T-helper 17 cell (primary cell): ENCODE measurements around the gene ZCCHC24. TPM values are rescaled to one million over a fixed set of nuclear protein-coding genes. Genes with fewer than 3 reads are reported as not detected.

Source experiments
- ATAC-seq: fragments of 150-1000 bp; cut with Tn5 transposase; 2 replicates; pipeline ENCODE4 v1.10.0; 2021; ENCODE audit warnings: mild to moderate bottlenecking, moderate library complexity
- DNase-seq, 3 donors: peaks; one replicate each; pipeline versions ENCODE4 v3.0.0 to v3.0.0-alpha.2; 2020 to 2021
- H3K9me3 ChIP-seq: one replicate; pipeline ENCODE4 v1.7.0; 2013; ENCODE audit warnings: low read length, mild to moderate bottlenecking; ENCODE audit not compliant: control insufficient read depth, poor library complexity, severe bottlenecking
- H3K27ac Mint-ChIP-seq: one replicate; pipeline ENCODE4 v1.8.0; 2022; ENCODE audit warnings: mild to moderate bottlenecking, moderate library complexity, mixed read lengths
- H3K27me3 Mint-ChIP-seq: one replicate; pipeline ENCODE4 v1.8.0; 2022; ENCODE audit warnings: mixed read lengths
- H3K36me3 Mint-ChIP-seq: one replicate; pipeline ENCODE4 v1.8.0; 2022; ENCODE audit warnings: low read depth, mixed read lengths
- H3K4me1 Mint-ChIP-seq: one replicate; pipeline ENCODE4 v1.8.0; 2022; ENCODE audit warnings: mild to moderate bottlenecking, mixed read lengths
- H3K4me3 Mint-ChIP-seq: one replicate; pipeline ENCODE4 v1.8.0; 2022; ENCODE audit warnings: mild to moderate bottlenecking, moderate library complexity, mixed read lengths
- total RNA-seq, 4 donors: library from RNA in 2 of 4; stranded (reverse) in 2 of 4; gene quantifications; one replicate each; pipeline ENCODE4 v1.2.3 and lab custom pipeline; 2022 to 2026

The ZCCHC24 gene
- total RNA-seq, 2 donors from 2014 or later: 1.1 to 1.3 TPM

DNA sequence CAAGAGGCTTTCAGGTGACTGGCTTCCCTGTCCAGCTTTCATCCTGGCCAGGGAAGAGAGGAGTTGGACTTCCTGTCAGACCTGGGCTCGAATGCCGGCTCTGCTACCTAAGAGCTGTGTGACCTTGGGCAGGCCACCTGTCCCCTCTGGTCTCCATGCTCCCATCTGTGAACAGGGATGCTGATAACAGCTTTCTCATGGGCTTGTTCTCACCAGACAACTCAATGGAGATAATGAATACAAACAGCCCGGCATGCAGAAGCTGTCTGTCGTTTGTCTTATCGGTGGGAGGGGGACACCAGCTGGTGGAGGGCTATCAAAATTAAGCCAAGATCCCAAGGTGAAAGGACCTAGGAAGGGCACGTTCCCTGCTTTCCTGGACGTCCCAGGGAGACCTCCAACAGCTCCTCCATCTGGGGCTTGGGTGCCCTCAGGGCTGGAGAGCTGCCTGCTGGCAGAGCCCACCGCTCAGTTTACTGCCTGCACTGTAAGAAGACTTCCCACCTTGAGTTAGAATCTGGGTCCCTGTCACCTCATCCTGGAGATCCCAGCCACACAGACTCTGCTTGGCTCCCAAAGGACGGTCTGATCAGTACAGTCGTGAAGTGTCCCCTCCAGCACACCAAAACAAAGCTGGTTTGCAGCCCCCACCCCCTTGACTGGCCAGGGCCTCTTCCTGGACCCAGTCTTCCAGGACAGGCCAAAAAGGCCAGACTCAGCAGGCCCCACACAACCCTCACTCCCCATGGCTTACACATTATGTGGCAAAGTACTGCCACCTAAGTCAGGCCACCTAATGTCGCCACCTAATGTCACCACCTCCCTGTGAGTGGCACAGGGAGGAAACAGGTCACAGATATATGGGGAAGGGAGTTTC lies 57.2 kb downstream of the ZCCHC24 start:
- H3K27me3 Mint-ChIP-seq: no peaks in the 10 kb centered on the region
- ATAC-seq (peak; percentile 44), DNase-seq (peak in 1 of 3 donors; percentile 4)
- peak overlapping the region; percentile 27 for H3K27ac Mint-ChIP-seq
- H3K36me3 Mint-ChIP-seq: no peaks in the 10 kb centered on the region
- no peak overlapping the region for H3K4me3 Mint-ChIP-seq
- peaks cover 3% of the 10 kb centered on the region for H3K4me1 Mint-ChIP-seq
- H3K9me3 ChIP-seq: no peaks in the 10 kb centered on the region

DNA sequence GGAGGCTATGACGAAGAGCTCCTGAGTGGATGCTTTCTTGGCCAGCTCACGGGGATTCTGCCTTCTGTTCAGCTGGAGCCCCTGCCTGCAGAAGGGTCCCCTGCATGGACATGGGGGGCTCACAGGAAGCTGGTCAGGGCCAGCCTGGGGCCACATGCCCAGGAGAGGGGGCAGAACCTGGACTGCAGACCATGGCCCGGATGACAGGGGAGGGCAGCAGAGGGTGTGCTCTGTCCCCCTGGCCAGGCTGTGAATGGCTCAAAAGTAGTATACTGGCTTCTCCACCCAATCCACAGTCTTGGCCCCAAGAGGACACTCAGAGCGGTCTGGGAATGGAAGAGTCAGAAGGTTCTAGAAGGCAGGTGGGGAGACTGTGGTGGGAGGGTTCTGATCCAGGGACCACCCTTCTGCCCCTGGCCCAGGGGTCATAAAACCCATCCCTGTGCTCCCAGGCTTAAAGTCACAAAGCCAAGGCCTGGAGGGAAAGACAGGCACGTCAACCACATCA lies 57.9 kb downstream of the ZCCHC24 start:
- no peaks in the 10 kb centered on the region for H3K4me1 Mint-ChIP-seq
- H3K36me3 Mint-ChIP-seq: no peaks in the 10 kb centered on the region
- no peaks in the 10 kb centered on the region for H3K9me3 ChIP-seq
- H3K27ac Mint-ChIP-seq: no peak overlapping the region
- ATAC-seq (no peak), DNase-seq (no peak)
- H3K4me3 Mint-ChIP-seq: no peak overlapping the region
- peaks cover 2% of the 10 kb centered on the region for H3K27me3 Mint-ChIP-seq

DNA sequence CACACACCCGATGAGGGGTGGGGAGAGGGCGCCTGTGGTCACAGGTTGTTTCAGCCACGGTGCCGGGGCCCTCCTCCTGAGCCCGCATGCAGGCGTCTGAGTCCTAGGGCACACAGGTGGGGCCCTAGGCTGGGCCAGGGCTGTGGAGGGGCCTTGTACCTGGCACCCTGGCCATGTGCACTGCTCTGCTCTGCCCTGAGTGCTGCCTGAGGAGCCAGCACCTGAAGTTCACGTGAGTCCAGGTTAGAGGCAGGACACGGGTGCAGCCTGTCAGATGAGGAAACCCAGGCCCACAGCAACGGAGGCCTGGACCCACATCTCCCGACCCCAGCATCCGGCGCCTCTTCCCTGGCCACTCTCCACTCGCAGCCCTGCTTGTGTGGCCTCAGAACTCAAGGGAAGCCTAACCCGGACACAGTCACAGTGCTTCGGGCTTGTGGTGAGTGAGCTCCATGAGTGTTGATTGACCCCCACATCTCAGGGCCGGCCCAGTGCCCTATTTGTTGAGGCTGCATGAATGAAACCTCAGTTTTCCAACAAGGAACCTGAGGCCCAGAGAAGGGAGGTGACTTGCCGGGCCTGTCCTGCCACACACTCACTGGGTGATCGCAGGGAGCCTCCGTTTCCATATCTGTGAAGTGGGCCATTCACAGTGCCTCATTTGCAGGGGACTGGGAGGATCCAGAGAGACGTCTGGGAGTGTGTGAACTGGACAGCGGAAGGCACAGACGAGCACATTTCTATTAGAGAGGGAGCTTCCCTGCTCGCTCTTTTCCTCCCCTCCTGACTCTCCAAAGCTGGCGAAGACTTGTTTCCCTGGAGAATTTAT lies 58.6 kb downstream of the ZCCHC24 start:
- no peaks in the 10 kb centered on the region for H3K4me1 Mint-ChIP-seq
- H3K27ac Mint-ChIP-seq: no peak overlapping the region

DNA sequence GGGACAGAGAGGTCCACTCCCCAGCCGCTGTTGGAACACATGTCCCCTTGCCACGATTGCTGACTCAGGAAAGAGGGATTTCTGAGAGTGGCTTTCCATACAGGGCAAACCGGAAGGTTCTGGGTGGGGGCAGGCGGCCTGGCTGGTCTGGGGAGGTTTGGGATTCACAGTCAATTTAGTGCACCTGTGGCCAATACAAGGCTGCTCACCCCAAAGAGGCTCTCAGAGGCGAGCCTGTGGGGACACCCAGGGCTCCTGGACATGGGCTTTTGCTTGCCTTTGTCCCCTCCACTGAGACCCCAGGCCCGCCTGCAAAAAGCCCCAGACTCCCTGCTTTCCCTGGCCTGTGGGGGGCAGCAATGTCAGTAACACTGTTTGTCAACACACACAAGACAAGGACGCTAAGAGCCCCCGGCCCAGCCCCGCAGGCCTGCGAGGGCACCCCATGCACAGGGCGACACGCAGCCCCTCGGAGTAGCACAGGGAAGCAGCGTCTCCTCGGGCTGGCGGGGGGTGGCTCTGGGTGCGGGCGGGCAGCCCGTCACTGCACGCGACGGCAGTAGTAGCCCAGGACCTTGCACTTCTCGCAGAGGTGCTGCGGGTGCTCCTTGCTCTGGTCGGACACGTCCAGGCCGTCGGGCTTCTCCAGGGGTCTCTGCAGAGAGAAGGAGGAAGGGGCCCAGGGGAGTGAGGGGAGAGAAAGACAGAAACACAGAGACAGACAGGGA lies 59.5 kb downstream of the ZCCHC24 start:
- DNase-seq (peak in 1 of 3 donors; percentile 6), ATAC-seq (no peak)
- no peaks in the 10 kb centered on the region for H3K9me3 ChIP-seq
- H3K27me3 Mint-ChIP-seq: peaks cover 10% of the 10 kb centered on the region
- H3K4me1 Mint-ChIP-seq: no peaks in the 10 kb centered on the region
- H3K36me3 Mint-ChIP-seq: no peaks in the 10 kb centered on the region
- no peak overlapping the region for H3K4me3 Mint-ChIP-seq
- H3K27ac Mint-ChIP-seq: no peak overlapping the region

More for the DNA sequence above, 58.6 kb downstream of the ZCCHC24 start:
- H3K27me3 Mint-ChIP-seq: peaks cover 8% of the 10 kb centered on the region
- no peak overlapping the region for H3K4me3 Mint-ChIP-seq
- no peaks in the 10 kb centered on the region for H3K36me3 Mint-ChIP-seq
- H3K9me3 ChIP-seq: no peaks in the 10 kb centered on the region
- ATAC-seq (no peak), DNase-seq (peak in 2 of 3 donors; percentile 7 to 8)

DNA sequence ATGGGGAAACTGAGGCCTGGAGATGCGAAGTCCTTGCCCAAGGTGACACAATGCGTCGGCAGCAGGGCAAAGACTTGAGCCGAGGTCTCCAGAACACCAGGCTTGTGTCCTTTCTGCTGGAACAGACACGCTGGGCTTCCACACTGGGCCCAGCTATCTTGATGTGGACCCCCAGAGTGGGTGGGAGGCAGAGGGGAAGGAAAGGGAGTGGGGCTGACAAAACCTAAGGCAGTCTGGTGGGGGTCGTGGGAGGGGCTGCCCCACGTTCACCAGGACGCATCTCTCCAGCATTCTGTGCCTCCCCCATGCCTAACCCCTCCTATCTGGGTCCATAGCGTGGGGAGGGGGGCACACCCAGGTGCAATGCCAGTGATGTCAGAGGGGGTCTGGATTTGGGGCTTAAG lies 60.0 kb downstream of the ZCCHC24 start:
- no peaks in the 10 kb centered on the region for H3K36me3 Mint-ChIP-seq
- H3K4me1 Mint-ChIP-seq: no peaks in the 10 kb centered on the region
- H3K27me3 Mint-ChIP-seq: peaks cover 10% of the 10 kb centered on the region
- no peak for ATAC-seq
- no peak overlapping the region for H3K27ac Mint-ChIP-seq
- no peak overlapping the region for H3K4me3 Mint-ChIP-seq
- H3K9me3 ChIP-seq: no peaks in the 10 kb centered on the region
- DNase-seq: no peak

DNA sequence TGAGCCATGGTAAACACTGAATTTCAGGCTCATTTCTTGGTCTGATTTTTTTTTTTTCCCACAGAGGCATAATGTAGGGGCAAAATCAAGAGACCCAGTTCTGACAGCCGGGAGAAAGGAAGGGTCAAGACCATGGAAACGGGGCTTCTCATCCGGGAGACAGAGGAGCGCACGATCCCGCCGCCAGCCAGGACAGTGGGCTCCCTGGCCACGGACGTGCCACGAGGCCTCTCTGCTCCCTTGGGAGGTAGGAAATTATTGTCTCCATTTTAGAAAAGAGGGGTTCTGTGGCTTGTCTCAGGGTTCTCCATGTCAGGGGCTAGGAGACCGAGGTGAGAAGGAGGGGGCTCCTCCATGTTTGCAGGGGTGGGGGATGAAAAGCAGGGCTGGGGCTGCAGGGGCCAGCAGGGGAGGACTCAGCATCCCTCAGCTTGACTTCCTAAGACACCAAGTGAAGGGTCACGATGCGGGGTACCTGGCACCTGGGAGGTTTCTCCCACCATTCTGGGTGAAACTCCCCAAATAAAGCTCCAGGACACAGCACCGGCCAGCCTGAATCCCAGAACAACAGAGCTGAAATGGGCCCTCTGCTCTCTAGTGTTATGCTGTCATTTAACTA lies 60.5 kb downstream of the ZCCHC24 start:
- Mint-ChIP-seq H3K4me1 (no peaks in the 10 kb centered on the region), H3K36me3 (no peaks in the 10 kb centered on the region), H3K27me3 (peaks cover 10% of the 10 kb centered on the region), H3K4me3 (no peak overlapping the region), H3K27ac (no peak overlapping the region)
- DNase-seq (no peak), ATAC-seq (no peak)
- H3K9me3 ChIP-seq: no peaks in the 10 kb centered on the region

DNA sequence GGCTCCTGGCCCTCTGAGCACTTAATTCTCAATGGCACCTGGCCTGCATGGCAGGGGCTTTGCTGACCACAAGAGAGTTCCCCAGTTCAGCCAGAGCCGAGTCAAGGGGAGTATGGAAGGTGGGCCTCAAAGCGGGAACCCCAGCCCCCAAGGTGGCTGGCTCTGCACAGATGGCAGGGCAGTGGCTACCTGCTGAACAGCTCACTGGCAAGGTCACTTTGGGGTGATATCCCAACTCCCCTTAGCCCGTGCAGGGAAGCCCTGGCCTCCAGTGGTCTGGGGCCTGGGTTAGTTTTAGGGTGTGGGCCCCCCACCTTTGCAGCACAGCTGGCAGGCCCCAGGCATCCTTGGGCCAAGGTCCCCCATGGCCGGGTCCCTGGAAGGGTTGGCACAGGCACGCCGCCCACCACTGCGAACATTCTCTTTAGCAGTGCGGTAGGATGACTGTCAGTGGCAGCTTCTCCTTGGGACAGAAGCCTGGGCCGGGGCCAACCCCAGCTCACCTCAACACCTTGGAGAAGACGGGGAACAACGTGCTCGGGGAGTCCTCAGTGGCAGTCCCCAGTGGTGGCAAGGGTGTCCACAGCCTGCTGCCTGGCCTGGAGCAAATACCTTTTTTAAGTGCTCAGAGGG lies 61.3 kb downstream of the ZCCHC24 start:
- Mint-ChIP-seq H3K27ac (no peak overlapping the region), H3K4me1 (no peaks in the 10 kb centered on the region), H3K36me3 (no peaks in the 10 kb centered on the region), H3K27me3 (peaks cover 10% of the 10 kb centered on the region), H3K4me3 (no peak overlapping the region)
- H3K9me3 ChIP-seq: no peaks in the 10 kb centered on the region
- peak in 1 of 3 donors; percentile 4 for DNase-seq
- ATAC-seq: no peak

DNA sequence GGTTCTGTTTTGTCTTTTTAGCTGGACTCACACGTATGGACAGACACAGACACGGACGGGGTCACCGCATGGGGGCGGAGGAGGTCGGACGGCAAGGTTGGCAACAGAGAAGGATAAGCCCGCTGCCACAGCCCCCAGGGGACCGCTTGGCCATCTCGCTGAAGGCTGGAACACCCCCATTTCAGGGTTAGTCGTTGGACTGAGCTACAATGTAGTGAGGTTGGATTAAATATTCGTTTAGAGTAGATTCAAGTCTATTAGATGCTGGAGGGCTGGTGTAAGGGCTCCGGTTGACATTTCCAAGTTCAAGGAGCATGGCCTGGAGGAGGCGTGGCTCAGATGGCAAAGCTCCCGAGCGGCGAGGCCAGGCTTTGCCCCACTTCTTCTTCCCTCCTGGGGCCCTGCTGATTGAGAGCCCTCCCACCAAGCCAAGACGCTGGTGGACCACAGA lies 62.9 kb downstream of the ZCCHC24 start:
- Mint-ChIP-seq H3K27me3 (peaks cover 10% of the 10 kb centered on the region), H3K27ac (no peak overlapping the region), H3K4me1 (no peaks in the 10 kb centered on the region), H3K4me3 (no peak overlapping the region), H3K36me3 (no peaks in the 10 kb centered on the region)
- no peak for DNase-seq
- no peaks in the 10 kb centered on the region for H3K9me3 ChIP-seq
- no peak for ATAC-seq

DNA sequence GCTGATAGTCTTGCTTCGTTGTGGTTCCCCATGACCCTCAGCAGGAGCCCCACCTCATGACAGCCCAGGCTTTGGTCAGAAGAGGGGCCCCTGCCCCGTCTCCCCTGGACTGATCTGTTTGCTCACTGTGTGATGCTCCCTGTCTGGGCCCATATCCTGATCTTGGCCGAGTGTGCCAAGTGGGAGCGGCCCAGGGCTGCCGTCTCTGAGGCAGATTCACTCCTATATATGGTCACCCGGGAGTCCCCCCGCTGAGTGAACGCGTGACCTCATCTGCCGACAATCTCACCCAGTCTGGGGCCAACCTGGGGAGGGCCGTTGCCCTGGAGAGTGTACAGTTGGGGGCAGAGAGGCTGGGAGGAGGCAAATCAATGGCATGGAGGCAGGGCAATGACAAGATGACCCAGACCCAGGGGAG lies 63.6 kb downstream of the ZCCHC24 start:
- no peak overlapping the region for H3K27ac Mint-ChIP-seq
- DNase-seq: no peak
- H3K4me3 Mint-ChIP-seq: no peak overlapping the region
- H3K27me3 Mint-ChIP-seq: peaks cover 10% of the 10 kb centered on the region
- H3K36me3 Mint-ChIP-seq: no peaks in the 10 kb centered on the region
- no peak for ATAC-seq
- H3K4me1 Mint-ChIP-seq: no peaks in the 10 kb centered on the region
- no peaks in the 10 kb centered on the region for H3K9me3 ChIP-seq

DNA sequence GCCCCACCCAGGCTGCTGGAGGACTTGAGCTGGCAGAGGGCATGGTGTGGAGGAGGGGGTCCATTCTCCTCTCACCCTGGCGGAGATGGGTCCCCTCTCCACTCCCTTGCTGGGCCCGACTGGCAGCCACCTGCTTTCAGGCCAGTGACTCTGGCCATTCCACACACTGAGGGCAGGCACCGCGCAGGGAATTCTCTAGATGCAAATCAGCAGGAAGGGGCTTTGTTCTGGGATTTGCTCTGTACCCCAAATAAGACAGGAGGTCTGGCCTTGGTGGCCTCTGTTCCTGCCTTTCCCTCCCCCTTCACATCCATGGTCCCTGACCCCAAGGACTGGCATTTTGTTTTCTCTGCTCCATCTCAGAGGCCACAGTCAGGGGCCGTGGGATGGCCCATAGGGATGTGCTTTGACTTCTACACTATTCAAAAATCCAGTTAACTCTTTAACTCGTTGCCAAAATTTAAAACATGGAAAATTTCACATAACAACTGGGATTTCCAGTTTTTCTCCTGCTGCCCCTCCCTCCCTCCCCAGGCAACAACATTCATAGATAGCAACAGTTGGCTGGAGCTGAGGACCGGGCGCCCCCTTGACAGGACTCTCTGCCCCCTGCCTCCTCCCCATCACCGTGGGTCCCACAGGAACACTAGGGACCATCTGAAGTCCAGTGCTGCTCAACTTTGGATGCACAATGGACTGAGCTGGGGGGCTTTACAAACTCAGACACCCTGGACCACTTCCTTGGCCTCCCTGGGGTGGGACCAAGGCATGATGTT lies 64.3 kb downstream of the ZCCHC24 start:
- H3K9me3 ChIP-seq: no peaks in the 10 kb centered on the region
- H3K27ac Mint-ChIP-seq: no peak overlapping the region
- no peak overlapping the region for H3K4me3 Mint-ChIP-seq
- H3K4me1 Mint-ChIP-seq: no peaks in the 10 kb centered on the region
- no peak for DNase-seq
- ATAC-seq: no peak
- peaks cover 10% of the 10 kb centered on the region for H3K27me3 Mint-ChIP-seq
- H3K36me3 Mint-ChIP-seq: no peaks in the 10 kb centered on the region

DNA sequence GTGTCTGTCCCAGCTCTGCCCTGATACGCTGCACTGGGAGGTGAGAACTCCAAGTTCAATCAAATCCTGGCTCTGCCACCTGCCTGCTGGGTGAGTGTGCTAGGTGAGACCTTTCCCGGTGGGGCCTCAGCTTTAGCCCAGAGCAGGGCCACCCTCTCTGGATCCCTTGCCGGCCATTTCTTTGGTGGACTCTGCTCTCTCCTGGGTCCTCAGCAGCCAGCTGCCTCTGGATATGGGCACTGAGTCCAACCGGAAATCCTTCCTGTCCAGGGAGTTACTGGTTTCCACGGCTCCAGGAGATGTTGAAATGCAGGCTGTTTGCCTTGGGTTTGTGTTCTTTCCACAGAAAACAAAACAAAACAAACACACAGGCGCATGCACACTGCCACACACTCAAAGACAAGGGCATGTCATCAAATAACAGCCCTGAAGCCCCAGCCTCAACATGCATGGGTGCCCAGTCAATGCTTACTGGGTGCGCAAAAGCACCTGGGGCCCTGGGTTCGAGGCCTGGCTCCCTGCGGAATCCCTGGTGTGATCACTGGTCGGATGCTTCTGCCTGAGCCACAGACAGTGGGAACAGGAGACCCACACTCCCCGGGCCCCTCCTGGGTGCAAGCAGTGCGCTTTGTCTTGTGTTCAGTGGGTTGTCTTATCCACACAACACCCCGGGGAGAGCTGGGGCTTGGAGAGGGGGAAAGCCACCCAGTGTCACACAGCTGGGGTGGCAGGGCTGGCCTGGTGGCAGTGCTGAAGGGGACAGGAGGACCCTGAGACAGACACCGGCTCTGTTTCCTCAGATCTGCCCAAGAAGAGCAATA lies 65.1 kb downstream of the ZCCHC24 start:
- DNase-seq: no peak
- H3K27ac Mint-ChIP-seq: no peak overlapping the region

More for the DNA sequence above, 65.1 kb downstream of the ZCCHC24 start:
- no peak overlapping the region for H3K4me3 Mint-ChIP-seq
- no peak for ATAC-seq
- H3K4me1 Mint-ChIP-seq: no peaks in the 10 kb centered on the region
- H3K27me3 Mint-ChIP-seq: peaks cover 10% of the 10 kb centered on the region
- H3K36me3 Mint-ChIP-seq: no peaks in the 10 kb centered on the region
- no peaks in the 10 kb centered on the region for H3K9me3 ChIP-seq
